HG02885 (cell line): ENCODE data around the gene SERGEF.

Experiments
- ATAC-seq: cut with Tn5 transposase; IDR thresholded peaks from one replicate; pipeline ENCODE4 v1.9.1; 2021; ENCODE audit warnings: mild to moderate bottlenecking; ENCODE audit not compliant: unreplicated experiment, poor library complexity

SERGEF gene

DNA sequence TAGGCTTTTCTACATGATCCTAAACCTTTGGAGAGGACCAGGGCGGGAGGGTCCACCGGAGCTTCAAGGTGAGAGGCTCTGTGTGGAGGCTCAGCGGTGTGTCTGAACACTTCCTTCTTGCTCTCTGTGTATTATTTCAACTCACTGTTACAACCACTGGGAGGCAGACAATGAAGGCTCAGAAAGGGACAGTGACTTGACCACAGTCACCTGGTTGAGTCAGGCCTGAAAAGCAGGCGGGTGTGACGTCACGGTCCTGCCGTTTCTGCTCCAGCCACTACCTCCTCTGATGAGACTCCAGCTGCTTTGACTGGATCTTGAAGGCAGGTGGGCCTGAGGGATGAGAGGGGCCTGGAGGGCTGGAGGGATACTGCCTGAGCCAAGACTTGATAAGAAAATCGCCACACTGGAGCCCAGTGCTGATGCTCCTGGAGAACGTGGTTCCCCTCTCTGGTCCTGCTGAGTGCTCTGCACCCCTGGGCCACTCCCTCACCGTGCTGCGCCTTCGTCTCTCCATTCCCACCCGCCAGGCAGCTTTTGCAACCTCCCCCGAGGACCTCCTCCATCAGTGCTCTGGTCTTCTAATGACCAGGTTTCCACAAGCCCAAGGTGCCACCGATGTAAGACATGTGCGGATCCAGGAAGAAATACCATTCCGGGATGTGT is 250.4 kb downstream of the SERGEF start:
- ATAC-seq = peak; percentile 65

DNA sequence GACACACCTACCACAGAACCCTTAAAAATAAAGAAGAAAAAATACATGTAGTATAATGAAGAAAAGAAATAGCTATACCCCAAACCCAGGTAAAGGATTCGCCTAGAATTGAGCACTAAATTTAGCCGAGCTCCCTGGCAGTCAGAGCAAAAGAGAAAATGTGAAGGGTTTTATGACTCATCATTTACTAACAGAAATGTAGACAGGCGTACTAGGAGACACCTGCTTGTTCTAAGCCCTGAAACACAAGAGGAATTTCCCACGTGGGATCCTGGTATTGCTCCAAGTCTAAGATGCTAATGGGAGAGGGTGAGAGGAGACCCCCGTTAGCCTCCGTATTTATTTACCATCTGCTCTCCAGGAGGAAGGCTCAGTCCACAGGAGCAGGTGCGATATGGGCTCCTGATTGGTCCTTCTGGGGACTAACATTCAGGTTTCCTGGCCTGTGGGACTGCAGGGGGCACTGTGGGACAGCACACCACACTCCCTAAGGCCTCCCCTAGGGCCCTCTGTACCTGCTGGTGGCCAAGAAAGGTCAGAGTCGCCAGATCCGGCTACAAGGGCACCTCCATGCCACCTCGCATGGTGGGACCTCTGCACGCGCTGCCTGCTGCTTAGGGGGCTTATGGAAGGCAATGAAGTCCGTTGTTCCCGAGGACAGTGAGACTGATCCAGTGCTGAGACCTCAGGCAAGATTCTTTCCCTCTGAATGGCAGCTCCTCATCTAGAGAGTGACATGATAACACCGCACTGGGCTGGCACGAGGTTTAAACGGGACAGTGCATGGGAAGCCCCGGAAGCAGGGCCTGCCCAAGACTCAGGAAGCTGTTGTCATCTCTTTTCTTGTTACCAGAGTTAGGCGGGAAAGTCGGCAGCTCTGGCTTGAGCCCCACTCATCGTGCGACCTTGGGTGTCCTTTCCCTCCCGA is 252.5 kb downstream of the SERGEF start:
- peak; percentile 74 for ATAC-seq

DNA sequence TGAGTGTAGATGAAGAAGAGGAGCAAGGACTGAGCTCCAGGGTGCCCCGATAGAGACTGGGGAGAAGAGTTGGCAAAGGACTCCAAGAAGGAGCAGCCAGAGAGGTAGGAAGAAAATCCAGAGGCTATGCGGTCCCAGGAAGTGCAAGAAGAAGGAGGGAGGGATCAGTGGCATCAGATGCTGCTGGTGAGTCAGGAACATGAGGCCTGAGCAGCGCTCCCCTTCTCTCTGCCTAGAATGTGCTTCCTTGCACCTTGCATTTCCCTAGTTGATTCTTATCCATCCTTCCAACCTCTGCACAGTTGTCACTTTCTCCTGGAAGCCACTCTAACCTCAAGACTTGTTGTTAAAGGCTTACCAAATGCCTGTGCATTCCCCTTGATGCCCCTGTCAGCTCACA is 257.0 kb downstream of the SERGEF start:
- no peak for ATAC-seq

DNA sequence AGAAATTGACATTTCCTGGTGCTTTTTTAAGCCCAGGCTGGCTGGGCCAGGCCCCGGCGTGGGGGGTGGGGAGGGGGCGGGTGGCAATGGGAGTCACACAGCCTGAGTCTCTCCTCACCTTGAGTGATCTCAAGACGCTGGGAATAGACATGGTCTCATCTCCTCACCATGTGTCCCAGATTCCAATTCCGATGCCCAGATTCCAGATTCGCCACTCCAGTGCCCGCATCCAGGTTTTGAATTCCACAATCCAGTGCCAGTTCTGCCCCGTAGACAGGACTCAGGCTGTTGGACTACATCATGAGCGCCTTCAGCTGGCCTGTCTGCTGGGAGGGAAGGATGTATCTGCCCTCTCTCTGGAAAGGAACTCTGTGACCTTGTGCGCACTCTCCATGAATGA is 259.2 kb downstream of the SERGEF start:
- no peak for ATAC-seq

DNA sequence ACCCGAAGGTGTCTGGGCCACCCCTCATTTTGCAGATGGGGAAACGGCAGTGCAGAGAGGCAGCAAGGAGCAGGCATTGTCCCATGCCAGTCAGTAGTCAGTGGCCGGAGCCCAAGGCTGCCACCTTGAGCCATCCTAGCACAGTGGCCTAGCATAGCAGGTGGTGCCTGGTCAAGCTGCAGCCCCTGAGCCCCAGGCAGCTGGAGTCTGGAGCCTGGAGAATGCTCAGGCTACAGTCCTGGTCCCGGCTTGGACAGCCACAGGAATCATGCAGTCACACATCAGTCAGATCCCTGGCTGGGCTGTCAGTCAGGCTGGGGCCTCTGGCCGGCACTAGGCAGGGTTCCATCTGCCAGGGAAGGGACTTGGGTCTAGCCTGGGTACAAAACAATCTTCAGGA is 259.7 kb downstream of the SERGEF start:
- ATAC-seq = no peak

DNA sequence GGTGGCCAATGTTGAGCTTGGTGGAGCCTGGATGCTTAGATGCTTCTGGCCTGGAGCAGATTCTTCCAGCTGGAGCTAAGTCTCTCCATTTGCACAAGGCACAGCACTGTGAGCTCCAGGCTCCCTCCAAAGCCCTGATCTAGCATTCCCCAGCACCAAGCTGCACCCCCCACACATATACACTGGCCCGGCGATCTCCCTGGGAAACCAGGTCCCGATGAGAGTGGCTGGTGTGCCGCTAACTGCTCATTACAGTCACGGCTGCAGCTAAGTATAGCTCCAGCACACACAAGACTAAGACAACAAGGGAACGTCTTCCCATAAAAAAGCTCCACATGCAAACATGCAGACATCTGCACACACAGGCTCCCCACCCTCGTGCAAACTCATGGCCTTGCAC is 260.7 kb downstream of the SERGEF start:
- ATAC-seq = no peak

DNA sequence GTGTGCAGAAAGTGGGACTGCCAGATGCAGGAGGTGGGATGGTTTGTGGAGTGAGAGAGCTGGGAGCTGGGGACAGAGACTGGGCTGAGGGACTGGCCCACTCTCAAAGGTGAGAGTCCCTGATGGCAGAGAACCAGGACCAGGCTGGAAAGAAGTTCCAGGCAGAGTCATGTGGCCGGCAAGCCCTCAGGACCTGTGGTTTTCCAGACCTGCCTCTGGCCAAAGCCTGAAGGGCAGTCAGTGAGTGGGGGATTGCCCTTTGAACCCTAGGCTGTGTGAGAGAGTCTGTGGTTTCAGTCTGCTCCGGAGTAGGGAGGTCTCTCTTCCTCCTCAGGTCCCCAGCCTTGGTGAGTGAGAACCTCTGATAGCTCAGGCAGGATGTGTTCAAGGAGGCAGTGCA is 261.3 kb downstream of the SERGEF start:
- no peak for ATAC-seq

DNA sequence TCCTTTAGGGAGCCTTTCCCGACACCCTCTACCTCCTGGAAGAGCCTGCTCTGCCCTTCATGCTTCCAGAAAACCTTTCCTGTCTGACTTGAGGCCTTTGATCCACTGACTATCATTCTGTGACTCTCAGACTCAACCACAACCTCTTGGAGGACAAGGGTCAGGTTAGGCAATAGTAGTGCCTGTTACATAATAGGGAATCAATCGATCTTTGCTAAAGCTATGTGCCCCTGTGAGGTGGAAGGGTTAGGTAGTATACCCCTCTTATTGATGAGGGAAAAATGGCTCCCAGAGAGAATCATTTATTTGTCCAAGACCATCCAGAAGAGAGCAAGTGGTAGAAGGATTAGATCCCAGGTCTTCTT is 262.1 kb downstream of the SERGEF start:
- no peak for ATAC-seq

DNA sequence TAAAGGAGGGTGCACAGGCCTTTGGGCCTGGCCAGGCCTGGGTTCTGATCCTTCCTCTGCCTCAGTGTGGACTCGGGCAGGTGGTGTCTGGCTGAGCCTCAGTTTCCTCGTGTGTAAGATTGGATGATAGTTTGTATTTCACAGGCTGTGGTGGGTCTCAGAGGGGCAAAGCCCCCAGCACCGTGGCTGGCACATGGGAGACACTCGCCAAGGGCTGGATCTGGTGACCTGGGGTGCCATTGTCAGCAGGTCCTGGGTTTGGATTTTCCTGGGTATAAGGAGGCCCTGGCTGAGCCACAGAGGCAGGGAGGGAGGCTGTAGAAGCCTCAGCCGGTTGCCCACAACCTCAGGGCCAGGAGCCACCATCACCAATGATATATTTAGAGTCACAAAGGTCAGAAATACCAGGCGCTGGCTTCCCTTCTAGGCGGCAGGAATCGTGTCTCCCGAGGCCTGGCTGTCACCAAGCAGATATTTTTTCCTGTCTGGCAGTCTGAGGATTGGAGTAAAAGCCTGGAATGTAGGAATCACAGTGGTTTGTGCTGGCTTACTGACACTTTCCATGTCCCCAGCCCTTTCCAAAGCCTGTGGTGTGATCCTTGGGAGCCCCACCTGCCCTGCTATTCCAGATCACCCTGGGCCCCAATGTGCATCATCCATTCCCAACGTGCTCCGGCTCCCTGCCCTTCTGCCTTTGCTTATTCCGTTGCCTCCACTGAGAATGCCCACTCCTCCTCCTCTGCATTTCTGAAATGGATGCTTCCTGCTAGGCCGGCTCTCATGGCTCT is 262.6 kb downstream of the SERGEF start:
- no peak for ATAC-seq

DNA sequence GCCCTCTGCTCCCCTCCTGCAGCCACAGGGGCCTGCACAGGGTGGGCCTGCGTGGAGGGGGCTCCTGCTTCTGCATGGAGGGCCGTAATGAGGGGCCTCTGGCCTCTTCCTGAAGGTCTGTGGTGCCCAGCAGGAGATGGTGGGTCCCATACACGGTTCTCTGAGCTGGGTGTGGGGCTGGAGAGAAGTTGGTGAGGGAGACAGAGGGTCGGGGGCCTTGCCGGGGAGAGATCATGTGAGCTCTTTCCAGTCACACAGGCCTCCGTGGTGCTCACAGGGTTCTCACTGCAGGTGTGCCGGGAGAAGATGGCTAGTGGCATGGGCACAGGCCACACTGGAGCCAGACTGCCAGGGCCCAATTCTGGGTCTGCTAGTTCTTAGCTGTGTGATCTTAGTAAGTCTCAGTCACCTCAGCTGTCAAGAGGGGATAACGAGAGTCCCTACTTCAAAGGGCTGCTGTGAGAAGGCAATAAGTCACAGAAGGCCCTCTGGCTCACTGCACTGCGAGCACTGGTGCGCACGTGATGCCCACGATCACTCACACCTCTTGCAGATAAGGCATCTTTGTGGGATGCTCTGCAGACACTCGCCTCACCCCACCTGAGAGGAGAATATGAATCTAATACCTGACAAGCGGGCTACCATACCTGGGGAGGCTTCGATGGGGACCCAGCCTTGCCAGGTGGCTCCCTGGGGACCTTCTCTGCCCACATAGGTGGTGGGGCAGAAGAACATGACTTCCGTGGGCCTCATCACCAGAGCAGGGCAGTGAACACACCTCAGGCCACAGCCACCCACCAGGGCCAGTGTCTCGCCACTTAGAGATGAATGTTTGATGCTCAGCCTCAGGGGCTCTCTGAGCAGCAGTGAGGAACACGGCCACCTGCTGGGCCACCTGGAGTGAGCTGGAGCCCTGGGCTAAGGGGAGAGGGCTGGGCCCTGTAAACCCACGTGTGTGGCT is 263.8 kb downstream of the SERGEF start:
- no peak for ATAC-seq

DNA sequence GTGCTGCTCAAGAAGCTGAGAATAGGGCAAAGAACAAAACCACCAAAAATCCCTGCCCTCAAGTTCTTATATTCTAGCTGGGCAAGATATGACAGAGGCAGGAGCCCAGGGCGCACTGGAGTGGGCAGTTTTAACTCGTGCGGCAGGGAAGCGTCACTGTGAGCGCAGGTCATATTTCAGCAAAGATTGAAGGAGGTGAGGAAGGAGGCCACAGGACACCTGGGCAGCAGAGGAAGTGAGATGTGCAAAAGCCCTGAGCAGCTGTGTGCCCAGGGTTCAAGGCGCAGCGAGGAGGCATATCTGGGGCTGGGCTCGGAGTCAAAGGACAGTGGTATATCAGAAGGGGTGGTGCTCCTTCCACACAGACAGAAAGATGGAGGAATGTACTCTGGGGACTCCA is 264.8 kb downstream of the SERGEF start:
- no peak for ATAC-seq

DNA sequence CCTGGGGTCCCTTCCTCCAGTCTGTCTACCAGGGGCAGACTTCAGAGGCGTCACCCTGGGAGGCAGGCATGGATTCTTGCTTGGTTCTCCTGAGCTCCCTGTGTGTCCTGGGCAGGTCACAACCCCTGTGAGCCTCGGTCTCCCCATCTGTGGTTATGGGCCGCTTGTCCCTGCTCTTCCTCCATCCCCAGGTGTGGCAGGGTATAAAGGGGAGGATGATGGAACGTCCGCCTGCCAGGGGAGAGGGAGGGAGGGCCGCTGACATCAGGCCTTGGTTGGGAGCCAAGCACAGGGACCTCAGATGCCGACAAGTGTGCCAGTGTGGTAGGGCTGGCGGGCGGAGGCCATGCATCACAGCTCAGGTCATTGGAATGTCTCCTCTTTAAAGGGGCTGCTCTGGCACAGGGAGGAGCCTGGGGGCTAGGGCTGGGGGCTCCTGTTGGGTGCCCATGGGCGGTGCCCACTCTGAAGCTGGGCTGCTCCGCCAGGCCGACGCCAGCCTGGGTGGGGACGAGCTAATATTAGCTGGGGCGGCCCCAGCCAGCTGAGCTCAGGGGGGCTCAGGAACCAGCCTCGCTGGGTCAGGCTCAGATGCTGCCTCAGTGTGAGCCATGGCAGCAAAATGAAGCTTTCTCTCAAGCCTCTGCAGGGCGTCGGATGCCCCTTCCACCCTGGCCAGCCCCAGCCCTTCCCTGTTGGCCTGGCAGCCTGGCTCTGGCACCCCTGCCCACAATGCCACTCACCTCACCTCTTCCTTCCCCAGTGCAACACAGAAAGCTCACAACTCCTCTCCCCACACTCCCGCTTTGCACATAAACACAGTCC is 265.5 kb downstream of the SERGEF start:
- ATAC-seq = no peak

DNA sequence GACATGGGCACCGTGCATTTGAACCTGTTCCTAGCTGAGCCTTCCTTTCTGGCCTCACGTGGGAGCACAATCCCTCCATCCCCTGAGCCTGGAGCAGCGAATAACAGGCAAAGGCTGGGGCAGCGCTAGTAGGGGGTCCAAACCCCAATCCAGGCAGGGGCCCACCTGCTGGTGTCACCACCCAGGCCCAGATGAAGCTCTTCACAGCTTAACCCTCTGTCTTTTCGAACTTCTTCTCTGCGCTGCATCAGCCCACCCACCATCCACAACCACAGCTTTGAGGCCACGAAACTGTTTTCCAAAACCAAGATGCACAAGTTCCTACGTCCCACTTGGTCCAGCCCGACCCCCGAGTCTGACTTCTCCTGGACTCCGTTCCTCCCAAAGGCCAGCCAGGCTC is 266.8 kb downstream of the SERGEF start:
- ATAC-seq = no peak

DNA sequence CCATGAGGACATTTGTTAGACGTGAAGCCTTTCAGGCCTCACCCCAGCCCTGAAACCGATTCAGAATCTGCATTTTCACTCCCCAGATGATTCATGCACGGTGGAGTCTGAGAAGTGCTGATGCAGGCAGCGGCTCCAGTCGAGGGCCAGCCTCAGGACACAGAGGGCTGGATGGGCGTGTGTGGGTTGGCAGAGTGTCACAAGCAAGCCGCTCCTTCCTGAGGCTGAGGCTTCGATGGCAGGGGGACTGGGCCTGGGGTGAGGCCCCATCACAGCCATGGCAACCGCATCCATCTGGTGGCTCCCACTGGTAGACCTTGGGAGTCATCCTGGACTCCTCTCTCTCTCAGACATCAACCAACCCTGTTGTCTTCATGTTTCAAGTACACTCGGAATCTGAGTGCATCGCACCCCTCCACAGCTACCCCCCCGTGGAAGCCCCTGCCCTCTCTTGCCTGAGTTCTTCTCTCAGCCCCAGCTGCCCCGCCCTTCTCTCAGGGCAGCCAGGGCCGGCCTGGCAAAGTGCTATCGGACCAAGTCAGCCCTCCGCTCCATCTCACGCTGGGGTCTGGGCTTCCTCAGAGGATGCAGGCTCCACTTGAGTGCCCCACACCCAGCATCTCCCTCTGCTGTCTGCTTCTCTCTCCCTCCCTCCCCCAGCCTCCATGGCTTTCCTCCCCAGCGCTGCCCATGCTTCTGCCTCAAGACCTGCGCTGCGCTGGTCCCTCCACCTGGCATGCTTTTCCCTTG is 267.6 kb downstream of the SERGEF start:
- ATAC-seq = no peak

DNA sequence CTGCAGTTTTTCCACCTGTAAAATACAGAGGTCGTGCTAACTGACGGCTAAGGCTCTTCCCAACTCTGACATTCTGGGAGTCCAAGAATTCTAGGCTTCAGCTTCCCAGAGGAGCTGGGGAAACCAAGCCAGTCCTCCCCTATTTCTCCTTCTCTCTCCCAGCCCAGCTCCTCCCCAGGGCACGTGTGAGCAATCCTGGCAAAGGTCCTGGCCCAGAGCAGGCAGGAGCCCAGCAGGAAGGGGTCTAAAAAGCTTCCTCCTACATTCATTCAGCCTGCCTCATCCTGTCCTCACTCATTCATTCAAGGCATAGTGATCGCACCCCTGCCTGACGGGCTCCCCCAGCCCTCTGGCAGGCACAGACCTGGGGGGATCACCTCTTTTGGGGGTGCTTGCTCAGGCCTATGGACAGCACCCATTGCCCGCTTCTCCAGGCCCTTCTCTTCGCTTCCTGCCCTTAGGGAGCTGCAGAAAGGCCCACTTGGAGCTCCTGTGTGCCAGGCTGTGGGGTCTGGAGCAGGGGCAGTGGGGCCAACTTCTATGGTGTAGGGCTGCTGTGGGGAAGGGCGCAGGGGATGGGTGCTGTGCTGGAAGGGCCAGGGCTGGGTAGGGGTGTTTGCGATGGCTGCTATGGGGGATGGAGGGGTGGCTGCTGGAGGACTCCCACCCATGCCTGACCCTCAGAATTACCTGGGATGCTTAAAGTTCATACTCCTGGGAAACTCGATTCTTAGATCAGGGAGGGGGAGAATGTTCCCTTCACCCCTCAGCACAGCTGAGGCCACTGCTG is 268.5 kb downstream of the SERGEF start:
- ATAC-seq = no peak

DNA sequence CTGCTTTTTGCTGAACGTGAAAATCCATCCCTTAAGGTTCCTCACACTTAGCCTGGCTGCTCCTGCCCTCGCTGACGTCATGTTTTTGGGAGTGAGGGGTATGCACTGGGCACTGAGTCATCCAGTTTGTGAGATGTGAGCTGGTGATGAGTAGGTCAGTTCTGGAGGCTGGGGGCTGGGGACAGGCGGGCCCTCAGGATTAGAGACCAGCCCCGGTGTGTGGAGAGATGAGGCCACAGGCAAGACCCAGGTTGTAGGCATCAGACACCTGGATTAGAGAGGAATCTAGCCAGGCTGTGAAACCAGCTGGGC is 269.1 kb downstream of the SERGEF start:
- ATAC-seq = no peak

DNA sequence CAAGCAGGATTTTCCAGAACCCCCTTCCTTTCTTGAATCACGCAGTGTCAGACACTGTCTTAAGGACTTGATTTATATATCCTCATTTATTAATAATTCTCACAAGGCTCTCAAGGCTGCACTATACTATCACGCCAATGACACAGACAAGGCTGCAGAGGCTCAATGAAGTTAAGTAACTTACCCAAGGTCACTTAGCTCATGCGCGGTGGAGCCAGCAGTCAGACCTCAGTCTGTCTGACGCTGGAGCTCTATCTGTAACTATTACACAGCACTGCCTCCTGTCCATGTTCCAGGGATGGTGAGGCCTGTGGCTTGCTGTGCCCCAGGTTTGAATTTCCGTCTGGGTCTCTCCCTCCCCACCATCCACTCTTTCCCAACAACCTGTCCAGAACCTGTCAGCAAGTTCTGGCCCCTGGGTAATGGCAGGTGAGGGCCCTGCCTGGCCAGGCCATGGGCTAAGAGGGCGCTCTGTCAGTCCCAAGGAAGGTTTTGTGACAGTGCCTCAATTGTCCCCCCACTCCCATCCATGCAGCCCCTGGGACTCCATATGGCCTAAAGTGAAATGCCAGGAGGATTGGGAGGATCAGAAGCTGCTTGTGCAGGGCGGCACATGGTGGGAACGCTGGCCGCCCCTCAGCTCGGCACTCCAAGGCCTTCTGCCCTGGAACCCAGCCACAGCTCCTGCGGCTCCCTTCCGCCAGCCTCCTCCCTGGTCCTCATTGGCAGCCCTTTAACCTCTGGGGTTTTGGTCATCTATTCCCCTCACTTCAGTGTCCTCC is 269.6 kb downstream of the SERGEF start:
- ATAC-seq = no peak
